ENCODE measurements around the gene VAMP8.
A peak's percentile ranks its signal among the peaks of the same experiment; 100 is the strongest.

VAMP8 gene

GRCh38 chr2:85596486-85597143 is 19.2 kb downstream of the VAMP8 start:
- Histone ChIP-seq H3K9me2 (ENCODE audit: low read depth, low read length) (no peaks in the 10 kb centered on the region), H3K4me2 (ENCODE audit: low read length) (peak overlapping the region; percentile 85), H4K20me1 (ENCODE audit: insufficient read depth, low read length) (no peaks in the 10 kb centered on the region), H3K79me2 (ENCODE audit: insufficient read depth, low read length) (no peaks in the 10 kb centered on the region), H3K36me3 (ENCODE audit: insufficient read depth, low read length) (peaks cover 6% of the 10 kb centered on the region; the same call in 1 of the 2 replicates), H3K9me3 (ENCODE audit: low read length) (no peaks in the 10 kb centered on the region), H3K27ac (ENCODE audit: low read depth, low read length, poor library complexity, severe bottlenecking) (no peak overlapping the region), H3K27me3 (ENCODE audit: insufficient read depth, low read length) (no peaks in the 10 kb centered on the region), H2AFZ (ENCODE audit: low read length) (no peak overlapping the region), H3F3A (ENCODE audit: insufficient read depth, low read length) (no peaks in the 10 kb centered on the region), H3K4me1 (ENCODE audit: insufficient read depth, low read length, severe bottlenecking) (peaks cover 18% of the 10 kb centered on the region), H3K9ac (ENCODE audit: low read length) (peak overlapping the region; percentile 88), H3K4me3 (ENCODE audit: low read depth, low read length, poor library complexity, severe bottlenecking) (peak overlapping the region; percentile 86)
- TF ChIP-seq EZH2 (IDR thresholded peaks at IDR 0.05; ENCODE audit: borderline replicate concordance, low read length) (no peak), CTCF (IDR thresholded peaks at IDR 0.05; ENCODE audit: low read length) (no peak)

- no peaks in the 10 kb centered on the region for H3F3A ChIP-seq (ENCODE audit: insufficient read depth, low read length)
- no peaks in the 10 kb centered on the region for H3K9me2 ChIP-seq (ENCODE audit: low read depth, low read length)
- peaks cover 22% of the 10 kb centered on the region for H3K4me1 ChIP-seq (ENCODE audit: insufficient read depth, low read length, severe bottlenecking)
- TF ChIP-seq EZH2 (IDR thresholded peaks at IDR 0.05; ENCODE audit: borderline replicate concordance, low read length) (no peak), CTCF (IDR thresholded peaks at IDR 0.05; ENCODE audit: low read length) (no peak)
- H3K9ac ChIP-seq (ENCODE audit: low read length): no peak overlapping the region
- no peaks in the 10 kb centered on the region for H3K9me3 ChIP-seq (ENCODE audit: low read length)
- H2AFZ ChIP-seq (ENCODE audit: low read length): no peak overlapping the region
- no peaks in the 10 kb centered on the region for H4K20me1 ChIP-seq (ENCODE audit: insufficient read depth, low read length)
- no peak overlapping the region for H3K27ac ChIP-seq (ENCODE audit: low read depth, low read length, poor library complexity, severe bottlenecking)
- peaks cover 6% of the 10 kb centered on the region; the same call in 1 of the 2 replicates for H3K36me3 ChIP-seq (ENCODE audit: insufficient read depth, low read length)
- H3K4me3 ChIP-seq (ENCODE audit: low read depth, low read length, poor library complexity, severe bottlenecking): no peak overlapping the region
- no peaks in the 10 kb centered on the region for H3K27me3 ChIP-seq (ENCODE audit: insufficient read depth, low read length)
- H3K79me2 ChIP-seq (ENCODE audit: insufficient read depth, low read length): no peaks in the 10 kb centered on the region
- no peak overlapping the region for H3K4me2 ChIP-seq (ENCODE audit: low read length)
Measured at GRCh38 chr2:85597241-85597640, 19.9 kb downstream of the VAMP8 start.

GRCh38 chr2:85598594-85599340 is 21.4 kb downstream of the VAMP8 start:
- no peak overlapping the region for H2AFZ ChIP-seq (ENCODE audit: low read length)
- H3K9me3 ChIP-seq (ENCODE audit: low read length): no peaks in the 10 kb centered on the region
- no peak overlapping the region for H3K27ac ChIP-seq (ENCODE audit: low read depth, low read length, poor library complexity, severe bottlenecking)
- no peaks in the 10 kb centered on the region for H3F3A ChIP-seq (ENCODE audit: insufficient read depth, low read length)
- no peaks in the 10 kb centered on the region for H3K27me3 ChIP-seq (ENCODE audit: insufficient read depth, low read length)
- TF ChIP-seq EZH2 (IDR thresholded peaks at IDR 0.05; ENCODE audit: borderline replicate concordance, low read length): no peak
- no peak for TF ChIP-seq CTCF (IDR thresholded peaks at IDR 0.05; ENCODE audit: low read length)
- no peaks in the 10 kb centered on the region for H3K9me2 ChIP-seq (ENCODE audit: low read depth, low read length)
- H3K4me2 ChIP-seq (ENCODE audit: low read length): no peak overlapping the region
- H4K20me1 ChIP-seq (ENCODE audit: insufficient read depth, low read length): no peaks in the 10 kb centered on the region
- peaks cover 6% of the 10 kb centered on the region; the same call in 1 of the 2 replicates for H3K36me3 ChIP-seq (ENCODE audit: insufficient read depth, low read length)
- H3K79me2 ChIP-seq (ENCODE audit: insufficient read depth, low read length): no peaks in the 10 kb centered on the region
- peaks cover 29% of the 10 kb centered on the region for H3K4me1 ChIP-seq (ENCODE audit: insufficient read depth, low read length, severe bottlenecking)
- H3K9ac ChIP-seq (ENCODE audit: low read length): no peak overlapping the region
- no peak overlapping the region for H3K4me3 ChIP-seq (ENCODE audit: low read depth, low read length, poor library complexity, severe bottlenecking)
